H9 (cell line): ENCODE results near the gene KIAA0513. TPM values are rescaled to one million over a fixed set of nuclear protein-coding genes. Genes with fewer than 3 reads are reported as not detected.

Source experiments
- DNase-seq: peaks from one replicate; pipeline ENCODE4 v3.0.0-alpha.2; 2017
- H2AFZ ChIP-seq: one replicate; pipeline ENCODE4 v1.6.1; 2013; ENCODE audit warnings: mild to moderate bottlenecking, low read length, control low read depth, moderate library complexity
- H2AK5ac ChIP-seq: 2 replicates; pipeline ENCODE4 v1.6.1; 2013; ENCODE audit warnings: low read length, control low read depth, mixed read lengths; ENCODE audit not compliant: insufficient read length
- H2BK120ac ChIP-seq: one replicate; pipeline ENCODE4 v1.6.1; 2013; ENCODE audit warnings: low read depth, mild to moderate bottlenecking, low read length, control low read depth, inconsistent platforms; ENCODE audit not compliant: poor library complexity, severe bottlenecking
- H2BK12ac ChIP-seq: 2 replicates; pipeline ENCODE4 v1.6.1; 2013; ENCODE audit warnings: low read length, control low read depth, mixed read lengths, low read depth; ENCODE audit not compliant: insufficient read length
- H2BK15ac ChIP-seq: 2 replicates; pipeline ENCODE4 v1.6.1; 2013; ENCODE audit warnings: low read depth, low read length, control low read depth
- H2BK20ac ChIP-seq: one replicate; pipeline ENCODE4 v1.6.1; 2013; ENCODE audit warnings: low read depth, mild to moderate bottlenecking, low read length, control low read depth, inconsistent platforms; ENCODE audit not compliant: poor library complexity, severe bottlenecking
- H2BK5ac ChIP-seq: 2 replicates; pipeline ENCODE4 v1.6.1; 2013; ENCODE audit warnings: low read length, control low read depth, mixed read lengths; ENCODE audit not compliant: insufficient read length
- H3K14ac ChIP-seq: 2 replicates; pipeline ENCODE4 v1.6.1; 2013; ENCODE audit warnings: low read length, control low read depth; ENCODE audit not compliant: insufficient read depth
- H3K18ac ChIP-seq: 2 replicates; pipeline ENCODE4 v1.6.1; 2013; ENCODE audit warnings: low read depth, mild to moderate bottlenecking, mixed read lengths, low read length, control low read depth; ENCODE audit not compliant: insufficient read length
- H3K23ac ChIP-seq: 2 replicates; pipeline ENCODE4 v1.6.1; 2013; ENCODE audit warnings: low read length, control low read depth, mixed read lengths, low read depth; ENCODE audit not compliant: insufficient read length
- H3K23me2 ChIP-seq: 2 replicates; pipeline ENCODE4 v1.6.1; 2013; ENCODE audit warnings: low read depth, mild to moderate bottlenecking, mixed read lengths, low read length, control low read depth; ENCODE audit not compliant: insufficient read length, poor library complexity, severe bottlenecking
- H3K27ac ChIP-seq: 2 replicates; pipeline ENCODE4 v1.5.1; 2013; ENCODE audit warnings: low read length, control low read depth, mixed read lengths, low read depth; ENCODE audit not compliant: insufficient read length
- H3K27me3 ChIP-seq: 2 replicates; pipeline ENCODE4 v1.6.1; 2013; ENCODE audit warnings: low read length, control low read depth, inconsistent platforms; ENCODE audit not compliant: insufficient read depth
- H3K4ac ChIP-seq: 2 replicates; pipeline ENCODE4 v1.6.1; 2013; ENCODE audit warnings: low read depth, mild to moderate bottlenecking, control low read depth, inconsistent platforms, low read length, moderate library complexity
- H3K4me1 ChIP-seq: 2 replicates; pipeline ENCODE4 v1.6.1; 2013; ENCODE audit warnings: low read length, control low read depth, inconsistent platforms; ENCODE audit not compliant: insufficient read depth
- H3K4me2 ChIP-seq: 2 replicates; pipeline ENCODE4 v1.6.1; 2013; ENCODE audit warnings: low read length, control low read depth, mixed read lengths; ENCODE audit not compliant: insufficient read length, insufficient read depth
- H3K56ac ChIP-seq: 2 replicates; pipeline ENCODE4 v1.6.1; 2013; ENCODE audit warnings: low read depth, mild to moderate bottlenecking, mixed read lengths, low read length, control low read depth; ENCODE audit not compliant: insufficient read length
- H3K79me1 ChIP-seq: 2 replicates; pipeline ENCODE4 v1.6.1; 2013; ENCODE audit warnings: low read depth, mild to moderate bottlenecking, moderate library complexity, low read length, control low read depth, inconsistent platforms; ENCODE audit not compliant: insufficient read depth, poor library complexity, severe bottlenecking
- H3K79me2 ChIP-seq: 2 replicates; pipeline ENCODE4 v1.6.1; 2013; ENCODE audit warnings: low read length, control low read depth, inconsistent platforms; ENCODE audit not compliant: insufficient read depth
- H3K9ac ChIP-seq: 2 replicates; pipeline ENCODE4 v1.6.1; 2013; ENCODE audit warnings: low read length, control low read depth, mixed read lengths; ENCODE audit not compliant: insufficient read length; ENCODE audit errors: extremely low read depth
- H3K9me3 ChIP-seq: one replicate; pipeline ENCODE4 v1.6.1; 2013; ENCODE audit warnings: low read depth, low read length, inconsistent platforms; ENCODE audit not compliant: control insufficient read depth
- H3T11ph ChIP-seq: one replicate; pipeline ENCODE4 v1.6.1; 2013; ENCODE audit warnings: mild to moderate bottlenecking, low read length, control low read depth, inconsistent platforms
- H4K20me1 ChIP-seq: one replicate; pipeline ENCODE4 v1.6.1; 2013; ENCODE audit not compliant: control insufficient read depth, insufficient read length, insufficient read depth
- H4K5ac ChIP-seq: 2 replicates; pipeline ENCODE4 v1.6.1; 2013; ENCODE audit warnings: low read depth, mild to moderate bottlenecking, mixed read lengths, low read length, control low read depth; ENCODE audit not compliant: insufficient read length
- H4K8ac ChIP-seq: replicated peaks from 2 replicates; pipeline ENCODE4 v1.6.1; 2013; ENCODE audit warnings: low read length, control low read depth, mixed read lengths, low read depth; ENCODE audit not compliant: insufficient read length
- H4K91ac ChIP-seq: 2 replicates; pipeline ENCODE4 v1.6.1; 2013; ENCODE audit warnings: low read depth, mild to moderate bottlenecking, moderate library complexity, mixed read lengths, low read length, control low read depth; ENCODE audit not compliant: insufficient read length
- H3K27ac Mint-ChIP-seq, 3 experiments: 2 replicates in 2 of 3; 3 replicates in 1 of 3; pipeline ENCODE4 v1.8.0; 2020 to 2021; ENCODE audit warnings: mixed read lengths in 3 of 3, mild to moderate bottlenecking in 1 of 3, moderate library complexity in 1 of 3
- H3K27me3 Mint-ChIP-seq: 2 replicates; pipeline ENCODE4 v1.8.0; 2021; ENCODE audit warnings: low read depth, mild to moderate bottlenecking, moderate library complexity, mixed read lengths
- H3K36me3 Mint-ChIP-seq, 3 experiments: 2 replicates in 2 of 3; 3 replicates in 1 of 3; pipeline ENCODE4 v1.8.0; 2020 to 2021; ENCODE audit warnings: low read depth in 3 of 3, mixed read lengths in 3 of 3; ENCODE audit not compliant: insufficient read depth in 1 of 3
- H3K4me1 Mint-ChIP-seq, 2 experiments: 2 replicates each; pipeline ENCODE4 v1.8.0; 2020; ENCODE audit warnings: mixed read lengths in 2 of 2
- H3K4me3 Mint-ChIP-seq, 2 experiments: 2 replicates in 1 of 2; 3 replicates in 1 of 2; pipeline ENCODE4 v1.8.0; 2020 to 2021; ENCODE audit warnings: mild to moderate bottlenecking in 2 of 2, mixed read lengths in 2 of 2, moderate library complexity in 1 of 2
- H3K9me3 Mint-ChIP-seq, 2 experiments: 2 replicates in 1 of 2; 3 replicates in 1 of 2; pipeline ENCODE4 v1.8.0; 2020; ENCODE audit warnings: mild to moderate bottlenecking in 2 of 2, mixed read lengths in 2 of 2, moderate library complexity in 1 of 2
- CTCF ChIP-seq: fragments of 200-600 bp; sonication (generic); conservative IDR thresholded peaks from 3 replicates; pipeline ENCODE4 v1.8.0; 2021; ENCODE audit warnings: antibody characterized with exemption, mild to moderate bottlenecking
- WGBS: extraction: QIAGEN DNeasy Blood & Tissue Kit; methylation state at CpG from one replicate; pipeline ENCODE4 v1.1.7; 2013; ENCODE audit warnings: missing lambda C conversion rate, low lambda C conversion rate, mixed read lengths; ENCODE audit not compliant: insufficient read length; ENCODE audit errors: extremely low coverage; 5-methylcytosine and 5-hydroxymethylcytosine counted together
- total RNA-seq: library from RNA; stranded (reverse); gene quantifications from 2 replicates; pipeline ENCODE4 v1.2.1, GENCODE V29; 2021

The KIAA0513 gene
- total RNA-seq, 1 experiment from 2014 or later = 4.7 TPM

GRCh38 chr16:85007496-85008214 lies 19.9 kb upstream of the KIAA0513 start:
- no peak overlapping the region for H3T11ph ChIP-seq
- no peak overlapping the region for H3K27ac ChIP-seq
- no peak overlapping the region for H2BK5ac ChIP-seq
- no peak overlapping the region for H2AK5ac ChIP-seq
- H3K23ac ChIP-seq = no peak overlapping the region
- H3K4ac ChIP-seq = no peak overlapping the region
- no peak overlapping the region for H2BK120ac ChIP-seq
- H3K27me3 ChIP-seq = no peaks in the 10 kb centered on the region
- no peaks in the 10 kb centered on the region for H4K20me1 ChIP-seq
- H3K9me3 Mint-ChIP-seq = no peaks in the 10 kb centered on the region
- DNase-seq = no peak
- H3K23me2 ChIP-seq = peaks cover 7% of the 10 kb centered on the region
- peaks cover 0 to 2% (median 0%) of the 10 kb centered on the region in 3 experiments; a peak in 2 of 7 replicates for H3K36me3 Mint-ChIP-seq
- no peak overlapping the region for H3K14ac ChIP-seq
- H3K27me3 Mint-ChIP-seq = no peaks in the 10 kb centered on the region; the same call in none of the 2 replicates
- peaks cover 35 to 40% of the 10 kb centered on the region in 2 experiments for H3K4me1 Mint-ChIP-seq
- H2BK12ac ChIP-seq = no peak overlapping the region
- no peak overlapping the region for H4K8ac ChIP-seq
- peaks cover 10% of the 10 kb centered on the region for H3K79me1 ChIP-seq
- H3K79me2 ChIP-seq = peaks cover 25% of the 10 kb centered on the region; the same call in 1 of the 2 replicates
- no peak overlapping the region for H2BK20ac ChIP-seq
- no peaks in the 10 kb centered on the region for H3K9me3 ChIP-seq
- H3K4me3 Mint-ChIP-seq = no peak overlapping the region
- no peak overlapping the region for H3K4me2 ChIP-seq
- H3K56ac ChIP-seq = no peak overlapping the region
- no peak overlapping the region for H3K18ac ChIP-seq
- no peak overlapping the region for H4K91ac ChIP-seq
- H3K9ac ChIP-seq = no peak overlapping the region
- TF ChIP-seq CTCF = no peak
- H3K27ac Mint-ChIP-seq = no peak overlapping the region; a peak in 1 of 7 replicates
- H4K5ac ChIP-seq = no peak overlapping the region
- WGBS = no CpG with 5 or more reads among the region's 7 CpGs
- H2AFZ ChIP-seq = no peak overlapping the region
- H2BK15ac ChIP-seq = no peak overlapping the region
- H3K4me1 ChIP-seq = peaks cover 3% of the 10 kb centered on the region; the same call in 1 of the 2 replicates
